A549 treated with dexamethasone at 1 μM for 4 hours (cell line): ENCODE data around the gene DAGLA. TPM values are rescaled to one million over a fixed set of nuclear protein-coding genes. Genes with fewer than 3 reads are reported as not detected.

Experiments
- total RNA-seq: library from RNA; stranded (reverse); fragments of 200-300 nt; extraction: Qiagen RNA extraction; gene quantifications from 5 replicates; pipeline ENCODE4 v1.2.3, GENCODE V29; 2022

DAGLA gene
- 4.6 to 8.6 TPM (median 7.7 TPM) in 5 replicates for total RNA-seq

GRCh38 chr11:61679893-61680621 is at the start of gene DAGLA:
DAGLA (plus strand) TSS chr11:61680391; CDS start chr11:61720156, 39,765 bp downstream.

GRCh38 chr11:61752117-61752924 is 72.1 kb downstream of the DAGLA start, which contains the start of gene MYRF:
MYRF (plus strand) TSS chr11:61752636; CDS start chr11:61752745, 109 bp downstream.

DNA sequence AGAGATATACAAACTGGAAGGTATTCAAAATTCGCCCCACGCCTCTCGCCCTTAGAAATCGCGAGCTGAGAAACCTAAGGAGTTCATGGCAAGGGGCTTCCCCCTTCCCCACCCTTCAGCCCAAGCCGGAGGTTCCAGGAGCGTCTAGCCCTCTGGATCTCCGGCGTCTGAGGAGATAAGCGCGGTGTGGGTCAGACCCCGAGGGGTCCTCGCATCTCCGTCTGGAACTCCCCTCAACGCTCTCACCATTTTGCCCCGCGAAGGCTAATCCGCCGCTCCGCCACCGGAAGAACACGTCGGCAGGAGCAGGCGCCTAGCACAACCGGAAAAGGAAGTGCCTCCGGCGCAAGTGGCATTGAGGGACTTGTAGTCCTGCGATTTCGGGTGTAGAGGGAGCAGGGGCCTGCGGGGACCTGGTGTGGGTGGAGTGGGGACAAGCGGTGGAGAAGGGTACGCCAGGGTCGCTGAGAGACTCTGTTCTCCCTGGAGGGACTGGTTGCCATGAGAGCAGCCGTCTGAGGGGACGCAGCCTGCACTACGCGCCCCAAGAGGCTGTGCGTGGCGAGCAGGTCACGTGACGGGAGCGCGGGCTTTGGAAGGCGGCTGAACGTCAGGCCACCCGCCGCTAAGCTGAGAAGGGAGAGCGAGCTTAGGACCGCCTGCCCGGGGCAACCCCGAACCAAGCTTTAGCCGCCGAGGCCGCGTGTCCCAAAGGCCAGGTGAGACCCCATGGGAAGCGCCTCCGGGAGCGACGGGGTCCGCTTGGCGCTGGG is 112.3 kb downstream of the DAGLA start, which contains the start of the genes FEN1 and TMEM258:
TSS of gene FEN1 (plus strand) at position 602 of the 773 bp plus-strand sequence. CDS start 2,451 bp downstream, outside the sequence.
TSS of gene TMEM258 (minus strand) at position 290 of the 773 bp plus-strand sequence. CDS start at position 249, 41 bp downstream.

Other genes with a start within 250 kb of the DAGLA start
- gene LRRC10B, start 171.6 kb upstream of the DAGLA start, total RNA-seq: 0.07 to 0.28 TPM (median 0.18 TPM) in 5 replicates
- gene SYT7, start 99.3 kb upstream of the DAGLA start, total RNA-seq: 1.0 to 1.7 TPM (median 1.5 TPM) in 5 replicates
- gene MYRF, start 72.2 kb downstream of the DAGLA start, total RNA-seq: 12.7 to 21.6 TPM (median 18.9 TPM) in 5 replicates
- gene TMEM258, start 112.2 kb downstream of the DAGLA start, total RNA-seq: 170 to 298 TPM (median 191 TPM) in 5 replicates
- 91.0 to 106 TPM (median 96.1 TPM) in 5 replicates for gene FEN1, start 112.5 kb downstream of the DAGLA start, total RNA-seq
- 179 to 276 TPM (median 220 TPM) in 5 replicates for gene FADS1, start 136.6 kb downstream of the DAGLA start, total RNA-seq
- 329 to 455 TPM (median 388 TPM) in 5 replicates for gene FADS2, start 147.9 kb downstream of the DAGLA start, total RNA-seq
- gene FADS3, start 211.2 kb downstream of the DAGLA start, total RNA-seq: 55.7 to 91.5 TPM (median 78.5 TPM) in 5 replicates
- gene RAB3IL1, start 237.2 kb downstream of the DAGLA start, total RNA-seq: 17.7 to 26.3 TPM (median 21.6 TPM) in 5 replicates